DND-41 (cell line): ENCODE measurements around the gene OR5K1.

Source experiments
- ATAC-seq: fragments of 200-7000 bp; cut with Tn5 transposase; 3 replicates; pipeline ENCODE4 v1.9.1; 2021; ENCODE audit warnings: low read depth; ENCODE audit not compliant: insufficient read depth
- DNase-seq: peaks from one replicate; pipeline ENCODE4 v3.0.0-alpha.2; 2020
- H2AFZ ChIP-seq: 2 replicates; pipeline ENCODE4 v1.6.0; 2012; ENCODE audit warnings: low read depth, low read length
- H3K27ac ChIP-seq: 2 replicates; pipeline ENCODE4 v1.5.1; 2012; ENCODE audit warnings: low read length, inconsistent platforms
- H3K27me3 ChIP-seq: fragments of 200-600 bp; sonication (generic); 2 replicates; pipeline ENCODE4 v1.6.0; 2012; ENCODE audit warnings: low read length, mild to moderate bottlenecking, inconsistent platforms; ENCODE audit not compliant: insufficient read depth, poor library complexity
- H3K36me3 ChIP-seq: 2 replicates; pipeline ENCODE4 v1.5.1; 2012; ENCODE audit warnings: low read length, inconsistent platforms; ENCODE audit not compliant: insufficient read depth
- H3K4me1 ChIP-seq: 2 replicates; pipeline ENCODE4 v1.5.1; 2012; ENCODE audit warnings: mild to moderate bottlenecking, low read length; ENCODE audit not compliant: insufficient read depth
- H3K4me2 ChIP-seq: 2 replicates; pipeline ENCODE4 v1.6.0; 2012; ENCODE audit warnings: mild to moderate bottlenecking, moderate library complexity, low read length, inconsistent platforms; ENCODE audit not compliant: insufficient read depth
- H3K4me3 ChIP-seq, 2 experiments: fragments of 200-600 bp in 1 of 2; shearing (Covaris generic) in 1 of 2; 2 replicates each; pipeline ENCODE4 v1.5.1; 2012 to 2016; ENCODE audit warnings: inconsistent platforms in 2 of 2, low read length in 2 of 2, mild to moderate bottlenecking in 2 of 2, low read depth in 1 of 2, moderate library complexity in 1 of 2
- H3K79me2 ChIP-seq: 2 replicates; pipeline ENCODE4 v1.6.0; 2012; ENCODE audit warnings: low read length, inconsistent platforms; ENCODE audit not compliant: insufficient read depth
- H3K9ac ChIP-seq: 2 replicates; pipeline ENCODE4 v1.6.0; 2012; ENCODE audit warnings: low read depth, mild to moderate bottlenecking, inconsistent platforms, low read length, moderate library complexity
- H3K9me3 ChIP-seq: 2 replicates; pipeline ENCODE4 v1.5.1; 2012; ENCODE audit warnings: low read length, moderate library complexity, mild to moderate bottlenecking, inconsistent platforms; ENCODE audit not compliant: insufficient read depth, severe bottlenecking
- H4K20me1 ChIP-seq: 2 replicates; pipeline ENCODE4 v1.6.0; 2012; ENCODE audit warnings: low read length; ENCODE audit not compliant: insufficient read depth
- EZH2 ChIP-seq: IDR thresholded peaks from 3 replicates; pipeline ENCODE4 v1.6.1; 2012; ENCODE audit warnings: borderline replicate concordance, low read depth, mild to moderate bottlenecking, moderate library complexity, low read length, inconsistent platforms; ENCODE audit not compliant: severe bottlenecking
- TF ChIP-seq, protein P1 (sequence below): IDR thresholded peaks from 2 replicates; pipeline ENCODE4 v1.5.1; 2012; ENCODE audit warnings: borderline replicate concordance, low read length, moderate library complexity, mild to moderate bottlenecking; ENCODE audit not compliant: poor library complexity, severe bottlenecking; ENCODE audit errors: extremely low read depth

The OR5K1 gene

DNA sequence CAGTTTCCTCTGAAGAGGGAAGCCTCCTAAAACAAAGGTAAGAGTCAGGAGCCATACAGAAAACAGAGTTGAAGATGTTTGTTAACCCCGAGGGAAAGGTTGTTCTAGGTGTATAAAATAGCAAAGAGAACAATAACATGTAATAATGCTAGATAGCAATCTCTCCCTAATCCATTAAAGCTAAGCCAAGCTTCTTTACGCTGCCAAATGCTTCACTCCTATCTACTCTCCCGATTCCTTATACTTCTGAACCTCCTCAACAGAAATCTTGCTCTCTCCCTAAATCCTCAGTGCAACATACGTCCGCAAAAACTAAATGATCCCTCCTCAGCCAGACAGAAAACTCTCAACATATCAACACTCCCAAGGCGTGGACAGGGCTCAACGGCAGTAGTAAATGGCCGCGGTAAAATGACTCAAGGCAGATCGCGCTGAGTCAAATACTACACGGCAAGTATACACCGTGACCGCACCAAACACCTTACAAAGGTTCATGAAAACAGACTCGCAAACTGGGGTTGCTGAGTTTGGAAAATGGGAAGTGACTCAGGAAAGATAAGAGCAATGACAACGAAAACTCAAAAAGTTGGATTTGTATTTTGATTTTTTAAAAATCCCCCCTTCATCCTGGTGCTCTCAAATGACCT lies 59.0 kb downstream of the OR5K1 start:
- 0 out of 2 replicates have a peak, but pooled peaks cover 4% of the 10 kb centered on the region for H4K20me1 ChIP-seq
- H3K4me2 ChIP-seq, result peak overlapping the region; percentile 82
- peak overlapping the region; percentile 78 for H2AFZ ChIP-seq
- H3K4me3 ChIP-seq, result peak overlapping the region; percentile 75 to 85
- peaks cover 36% of the 10 kb centered on the region for H3K4me1 ChIP-seq
- H3K9me3 ChIP-seq, result no peaks in the 10 kb centered on the region
- peak overlapping the region; percentile 71 for H3K27ac ChIP-seq
- peaks cover 37% of the 10 kb centered on the region for H3K36me3 ChIP-seq
- DNase-seq (peak; percentile 46), ATAC-seq (peak; percentile 42)
- H3K27me3 ChIP-seq, result no peaks in the 10 kb centered on the region
- TF ChIP-seq, protein P1, sequence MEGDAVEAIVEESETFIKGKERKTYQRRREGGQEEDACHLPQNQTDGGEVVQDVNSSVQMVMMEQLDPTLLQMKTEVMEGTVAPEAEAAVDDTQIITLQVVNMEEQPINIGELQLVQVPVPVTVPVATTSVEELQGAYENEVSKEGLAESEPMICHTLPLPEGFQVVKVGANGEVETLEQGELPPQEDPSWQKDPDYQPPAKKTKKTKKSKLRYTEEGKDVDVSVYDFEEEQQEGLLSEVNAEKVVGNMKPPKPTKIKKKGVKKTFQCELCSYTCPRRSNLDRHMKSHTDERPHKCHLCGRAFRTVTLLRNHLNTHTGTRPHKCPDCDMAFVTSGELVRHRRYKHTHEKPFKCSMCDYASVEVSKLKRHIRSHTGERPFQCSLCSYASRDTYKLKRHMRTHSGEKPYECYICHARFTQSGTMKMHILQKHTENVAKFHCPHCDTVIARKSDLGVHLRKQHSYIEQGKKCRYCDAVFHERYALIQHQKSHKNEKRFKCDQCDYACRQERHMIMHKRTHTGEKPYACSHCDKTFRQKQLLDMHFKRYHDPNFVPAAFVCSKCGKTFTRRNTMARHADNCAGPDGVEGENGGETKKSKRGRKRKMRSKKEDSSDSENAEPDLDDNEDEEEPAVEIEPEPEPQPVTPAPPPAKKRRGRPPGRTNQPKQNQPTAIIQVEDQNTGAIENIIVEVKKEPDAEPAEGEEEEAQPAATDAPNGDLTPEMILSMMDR, result no peak
- TF ChIP-seq EZH2, result no peak
- H3K79me2 ChIP-seq, result peaks cover 43% of the 10 kb centered on the region
- peak overlapping the region; percentile 74 for H3K9ac ChIP-seq
